Thyroid gland (tissue), 4 donors: ENCODE measurements around the gene NDST1.

Experiments used
- POLR2A ChIP-seq, 2 donors: fragments of 450-650 bp; IDR thresholded peaks; one replicate each; pipeline ENCODE4 v1.6.1; 2017; ENCODE audit warnings: antibody characterized with exemption in 2 of 2, mild to moderate bottlenecking in 2 of 2, moderate library complexity in 1 of 2
- TF ChIP-seq, protein P1 (sequence below), 6 experiments: fragments of 200-600 bp in 3 of 6; fragments of 450-650 bp in 3 of 6; sonication (generic) in 3 of 6; IDR thresholded peaks; one replicate each; pipeline ENCODE4 v1.5.1; 2016 to 2019; ENCODE audit warnings: antibody characterized with exemption in 6 of 6, mild to moderate bottlenecking in 2 of 6, inconsistent platforms in 1 of 6, moderate library complexity in 1 of 6

DNA sequence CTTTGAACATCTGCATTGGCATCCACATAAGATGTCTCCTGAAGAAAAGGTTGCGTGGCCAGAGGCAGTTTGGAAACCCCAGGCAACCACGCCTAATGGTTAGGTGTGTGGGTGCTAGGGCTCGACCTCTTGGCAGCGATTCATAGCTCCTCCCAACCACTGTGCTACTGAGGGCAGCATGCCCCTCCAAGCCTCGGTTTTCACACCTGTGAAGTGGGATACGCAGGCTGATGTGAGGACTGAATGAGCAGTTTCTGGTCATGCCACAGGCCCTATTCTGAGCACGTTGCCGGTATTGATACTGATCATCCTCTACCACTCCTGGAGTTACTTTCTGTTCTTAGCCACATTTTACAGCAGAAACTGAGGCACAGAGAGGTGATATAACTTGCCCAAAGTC is 19.1 kb downstream of the NDST1 start:
- TF ChIP-seq, protein P1, sequence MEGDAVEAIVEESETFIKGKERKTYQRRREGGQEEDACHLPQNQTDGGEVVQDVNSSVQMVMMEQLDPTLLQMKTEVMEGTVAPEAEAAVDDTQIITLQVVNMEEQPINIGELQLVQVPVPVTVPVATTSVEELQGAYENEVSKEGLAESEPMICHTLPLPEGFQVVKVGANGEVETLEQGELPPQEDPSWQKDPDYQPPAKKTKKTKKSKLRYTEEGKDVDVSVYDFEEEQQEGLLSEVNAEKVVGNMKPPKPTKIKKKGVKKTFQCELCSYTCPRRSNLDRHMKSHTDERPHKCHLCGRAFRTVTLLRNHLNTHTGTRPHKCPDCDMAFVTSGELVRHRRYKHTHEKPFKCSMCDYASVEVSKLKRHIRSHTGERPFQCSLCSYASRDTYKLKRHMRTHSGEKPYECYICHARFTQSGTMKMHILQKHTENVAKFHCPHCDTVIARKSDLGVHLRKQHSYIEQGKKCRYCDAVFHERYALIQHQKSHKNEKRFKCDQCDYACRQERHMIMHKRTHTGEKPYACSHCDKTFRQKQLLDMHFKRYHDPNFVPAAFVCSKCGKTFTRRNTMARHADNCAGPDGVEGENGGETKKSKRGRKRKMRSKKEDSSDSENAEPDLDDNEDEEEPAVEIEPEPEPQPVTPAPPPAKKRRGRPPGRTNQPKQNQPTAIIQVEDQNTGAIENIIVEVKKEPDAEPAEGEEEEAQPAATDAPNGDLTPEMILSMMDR (IDR thresholded peaks at IDR 0.05): no peak
- no peak for TF ChIP-seq POLR2A (IDR thresholded peaks at IDR 0.05)
